Measurements from ENCODE around the gene MUCL1. TPM values are rescaled to one million over a fixed set of nuclear protein-coding genes. Genes with fewer than 3 reads are reported as not detected.

The MUCL1 gene
- not detected for total RNA-seq

GRCh38 chr12:54853933-54854538 is at the start of gene MUCL1:
Gene MUCL1 (plus strand): TSS chr12:54854516. CDS start chr12:54854583, 67 bp downstream.
- no peaks in the 10 kb centered on the region for H3K9me3 Mint-ChIP-seq
- CTCF ChIA-PET = interaction anchor here (0.6 to 4.4 kb wide), 10 partner anchors 10 to 218 kb away, joined by 3 to 38 read pairs (median 4); no protein-coding TSS in a partner anchor
- H3K27me3 Mint-ChIP-seq = peaks cover 7% of the 10 kb centered on the region
- H3K4me1 Mint-ChIP-seq = peaks cover 10% of the 10 kb centered on the region
- H3K36me3 Mint-ChIP-seq (ENCODE audit: low read depth) = no peaks in the 10 kb centered on the region
- peak; percentile 76 for DNase-seq
- no peak within 1 kb of the TSS for H3K27ac Mint-ChIP-seq
- POLR2A ChIA-PET = interaction anchor here (0.8 to 2.6 kb wide), 2 partner anchors 81 to 103 kb away, joined by 3 to 7 read pairs; no protein-coding TSS in a partner anchor
- no peak within 1 kb of the TSS for H3K4me3 Mint-ChIP-seq

- CTCF ChIA-PET = interaction anchor here (1.6 kb wide), 1 partner anchor 72 kb away, joined by 4 read pairs; no protein-coding TSS in a partner anchor
- Mint-ChIP-seq H3K27me3 (no peaks in the 10 kb centered on the region), H3K4me1 (no peaks in the 10 kb centered on the region), H3K27ac (no peak overlapping the region), H3K4me3 (no peak overlapping the region), H3K9me3 (peaks cover 2% of the 10 kb centered on the region), H3K36me3 (ENCODE audit: low read depth) (no peaks in the 10 kb centered on the region)
- POLR2A ChIA-PET = no interaction called here
- DNase-seq = no peak
These were observed 32.6 kb upstream of the MUCL1 start for GRCh38 chr12:54821676-54822075.

- CTCF ChIA-PET = no interaction called here
- H3K27ac Mint-ChIP-seq = no peak overlapping the region
- H3K4me1 Mint-ChIP-seq = no peaks in the 10 kb centered on the region
- H3K9me3 Mint-ChIP-seq = no peaks in the 10 kb centered on the region
- POLR2A ChIA-PET = no interaction called here
- H3K36me3 Mint-ChIP-seq (ENCODE audit: low read depth) = no peaks in the 10 kb centered on the region
- H3K4me3 Mint-ChIP-seq = no peak overlapping the region
- H3K27me3 Mint-ChIP-seq = no peaks in the 10 kb centered on the region
- DNase-seq = no peak
These were observed 29.9 kb upstream of the MUCL1 start for GRCh38 chr12:54824402-54824801.

GRCh38 chr12:54829511-54829910 is 24.8 kb upstream of the MUCL1 start:
- H3K27ac Mint-ChIP-seq = no peak overlapping the region
- no peaks in the 10 kb centered on the region for H3K9me3 Mint-ChIP-seq
- H3K4me1 Mint-ChIP-seq = no peaks in the 10 kb centered on the region
- DNase-seq = no peak
- no peaks in the 10 kb centered on the region for H3K36me3 Mint-ChIP-seq (ENCODE audit: low read depth)
- ChIA-PET POLR2A (no interaction called here), CTCF (no interaction called here)
- no peak overlapping the region for H3K4me3 Mint-ChIP-seq
- no peaks in the 10 kb centered on the region for H3K27me3 Mint-ChIP-seq

GRCh38 chr12:54830199-54830598 is 24.1 kb upstream of the MUCL1 start:
- no peaks in the 10 kb centered on the region for H3K36me3 Mint-ChIP-seq (ENCODE audit: low read depth)
- no peak overlapping the region for H3K27ac Mint-ChIP-seq
- no peak for DNase-seq
- ChIA-PET POLR2A (no interaction called here), CTCF (interaction anchor here (1.2 kb wide), 1 partner anchor 242 kb away, joined by 3 read pairs; no protein-coding TSS in a partner anchor)
- H3K4me1 Mint-ChIP-seq = no peaks in the 10 kb centered on the region
- peaks cover 2% of the 10 kb centered on the region for H3K27me3 Mint-ChIP-seq
- H3K4me3 Mint-ChIP-seq = no peak overlapping the region
- H3K9me3 Mint-ChIP-seq = no peaks in the 10 kb centered on the region

- POLR2A ChIA-PET = no interaction called here
- H3K9me3 Mint-ChIP-seq = no peaks in the 10 kb centered on the region
- CTCF ChIA-PET = no interaction called here
These were observed 22.7 kb upstream of the MUCL1 start for GRCh38 chr12:54831631-54832030.

GRCh38 chr12:54840244-54840865 is 14.0 kb upstream of the MUCL1 start:
- CTCF ChIA-PET = interaction anchor here (0.8 to 1.0 kb wide), 2 partner anchors 116 to 231 kb away, joined by 3 read pairs; no protein-coding TSS in a partner anchor
- POLR2A ChIA-PET = no interaction called here
- H3K4me1 Mint-ChIP-seq = no peaks in the 10 kb centered on the region

More at GRCh38 chr12:54831631-54832030, 22.7 kb upstream of the MUCL1 start:
- Mint-ChIP-seq H3K4me1 (no peaks in the 10 kb centered on the region), H3K27me3 (peaks cover 15% of the 10 kb centered on the region), H3K4me3 (no peak overlapping the region), H3K27ac (no peak overlapping the region), H3K36me3 (ENCODE audit: low read depth) (no peaks in the 10 kb centered on the region)
- no peak for DNase-seq

GRCh38 chr12:54857406-54857805 is 3.1 kb downstream of the MUCL1 start:
- peaks cover 11% of the 10 kb centered on the region for H3K27me3 Mint-ChIP-seq
- H3K9me3 Mint-ChIP-seq = no peaks in the 10 kb centered on the region
- H3K36me3 Mint-ChIP-seq (ENCODE audit: low read depth) = no peaks in the 10 kb centered on the region
- peaks cover 10% of the 10 kb centered on the region for H3K4me1 Mint-ChIP-seq
- no peak for DNase-seq
- POLR2A ChIA-PET = no interaction called here
- CTCF ChIA-PET = interaction anchor here (4.1 to 4.4 kb wide), 2 partner anchors 100 to 214 kb away, joined by 29 to 38 read pairs; no protein-coding TSS in a partner anchor
- H3K4me3 Mint-ChIP-seq = no peak overlapping the region
- no peak overlapping the region for H3K27ac Mint-ChIP-seq

More at GRCh38 chr12:54840244-54840865, 14.0 kb upstream of the MUCL1 start:
- Mint-ChIP-seq H3K9me3 (no peaks in the 10 kb centered on the region), H3K27ac (no peak overlapping the region), H3K4me3 (no peak overlapping the region), H3K36me3 (ENCODE audit: low read depth) (no peaks in the 10 kb centered on the region), H3K27me3 (peaks cover 16% of the 10 kb centered on the region)
- no peak for DNase-seq

GRCh38 chr12:54858562-54858961 is 4.2 kb downstream of the MUCL1 start:
- ChIA-PET CTCF (no interaction called here), POLR2A (no interaction called here)
- no peak overlapping the region for H3K4me3 Mint-ChIP-seq
- no peak overlapping the region for H3K27ac Mint-ChIP-seq
- H3K36me3 Mint-ChIP-seq (ENCODE audit: low read depth) = no peaks in the 10 kb centered on the region
- peaks cover 11% of the 10 kb centered on the region for H3K27me3 Mint-ChIP-seq
- no peak for DNase-seq
- no peaks in the 10 kb centered on the region for H3K9me3 Mint-ChIP-seq
- H3K4me1 Mint-ChIP-seq = peaks cover 10% of the 10 kb centered on the region

GRCh38 chr12:54859502-54859901 is 5.2 kb downstream of the MUCL1 start:
- no peaks in the 10 kb centered on the region for H3K9me3 Mint-ChIP-seq
- no peak for DNase-seq
- POLR2A ChIA-PET = no interaction called here
- no peak overlapping the region for H3K4me3 Mint-ChIP-seq
- H3K36me3 Mint-ChIP-seq (ENCODE audit: low read depth) = no peaks in the 10 kb centered on the region
- H3K27me3 Mint-ChIP-seq = peaks cover 11% of the 10 kb centered on the region
- CTCF ChIA-PET = interaction anchor here (0.9 kb wide), 1 partner anchor 134 kb away, joined by 3 read pairs; no protein-coding TSS in a partner anchor
- peaks cover 9% of the 10 kb centered on the region for H3K4me1 Mint-ChIP-seq
- H3K27ac Mint-ChIP-seq = no peak overlapping the region

GRCh38 chr12:54861927-54862326 is 7.6 kb downstream of the MUCL1 start:
- Mint-ChIP-seq H3K36me3 (ENCODE audit: low read depth) (no peaks in the 10 kb centered on the region), H3K27ac (no peak overlapping the region), H3K4me3 (no peak overlapping the region), H3K4me1 (peaks cover 9% of the 10 kb centered on the region), H3K27me3 (peaks cover 24% of the 10 kb centered on the region), H3K9me3 (no peaks in the 10 kb centered on the region)
- no peak for DNase-seq
- POLR2A ChIA-PET = no interaction called here
- CTCF ChIA-PET = interaction anchor here (1.2 kb wide), 1 partner anchor 160 kb away, joined by 3 read pairs; no protein-coding TSS in a partner anchor

GRCh38 chr12:54863948-54864618 is 9.8 kb downstream of the MUCL1 start:
- peaks cover 25% of the 10 kb centered on the region for H3K27me3 Mint-ChIP-seq
- CTCF ChIA-PET = no interaction called here
- H3K27ac Mint-ChIP-seq = no peak overlapping the region
- DNase-seq = no peak
- H3K4me3 Mint-ChIP-seq = no peak overlapping the region
- H3K36me3 Mint-ChIP-seq (ENCODE audit: low read depth) = no peaks in the 10 kb centered on the region
- peaks cover under 1% of the 10 kb centered on the region for H3K4me1 Mint-ChIP-seq
- POLR2A ChIA-PET = no interaction called here
- no peaks in the 10 kb centered on the region for H3K9me3 Mint-ChIP-seq

- Mint-ChIP-seq H3K36me3 (ENCODE audit: low read depth) (no peaks in the 10 kb centered on the region), H3K27ac (no peak overlapping the region), H3K27me3 (peaks cover 24% of the 10 kb centered on the region), H3K4me1 (no peaks in the 10 kb centered on the region), H3K4me3 (no peak overlapping the region), H3K9me3 (no peaks in the 10 kb centered on the region)
- POLR2A ChIA-PET = no interaction called here
- CTCF ChIA-PET = no interaction called here
- no peak for DNase-seq
These were observed 11.5 kb downstream of the MUCL1 start for GRCh38 chr12:54865683-54866324.

Measured in activated CD4-positive, alpha-beta memory T cell treated with anti-CD3 and anti-CD28 coated beads, Interleukin-2, amount 10 ng/mL, durations not matched to agents 7 days and 5 days (primary cell).